Muscle of back (tissue), 11 donors: ENCODE results near the gene CMTM5. TPM values are rescaled to one million over a fixed set of nuclear protein-coding genes. Genes with fewer than 3 reads are reported as not detected.
A peak's percentile ranks its signal among the peaks of the same experiment; 100 is the strongest.

ENCODE experiments used
- DNase-seq, 3 donors: peaks; one replicate each; pipeline versions ENCODE4 v3.0.0 to v3.0.0-alpha.2; 2013
- polyA plus RNA-seq, 10 donors: library from polyadenylated mRNA; unstranded; fragments of 120-200 nt; gene quantifications; one replicate each; pipeline ENCODE4 v1.2.1, GENCODE V29; 2013; ENCODE audit not compliant: insufficient read length in 10 of 10

CMTM5 gene
- polyA plus RNA-seq, 10 donors, result 0.76 to 3.2 (median 2.1) TPM

DNA sequence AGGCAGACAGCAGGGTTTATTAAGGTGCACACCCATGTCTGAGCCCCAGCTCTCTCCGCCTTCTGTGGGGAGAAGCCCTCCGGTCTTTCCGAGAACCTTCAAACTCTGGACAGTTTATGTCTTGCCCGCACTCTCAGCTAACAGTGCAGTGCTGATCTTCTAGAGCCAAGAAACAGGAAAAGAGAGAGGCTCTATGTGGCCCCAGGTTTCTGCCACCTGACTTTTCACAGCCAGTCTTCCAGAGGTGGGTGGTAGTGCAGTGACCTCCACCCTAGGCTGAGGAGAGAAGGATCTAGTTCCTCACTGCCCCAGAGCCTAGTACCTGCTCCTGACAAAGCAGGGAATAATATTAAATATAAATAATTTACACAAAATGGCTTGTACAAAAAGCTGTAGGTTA lies 20.2 kb upstream of the CMTM5 start:
- DNase-seq, result no peak

DNA sequence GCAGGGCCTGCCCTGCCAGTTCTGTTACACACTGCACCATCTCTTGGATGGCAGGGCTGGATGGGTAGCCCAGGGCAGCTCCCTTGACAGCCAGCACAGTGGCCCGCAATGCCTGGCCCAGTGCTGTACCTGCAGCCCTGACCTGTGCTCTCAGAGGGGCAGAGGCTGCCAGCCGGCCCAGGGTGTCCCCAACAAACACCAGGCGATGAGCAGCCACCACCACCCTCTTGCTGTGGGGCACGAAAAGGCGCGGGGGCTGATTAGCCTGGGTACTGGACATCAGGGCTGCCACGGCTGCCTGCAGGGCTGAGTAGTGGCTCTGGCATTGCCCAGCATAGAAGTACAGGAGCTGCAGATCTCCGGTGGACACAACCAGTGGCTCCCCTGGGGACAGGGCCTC lies 19.6 kb upstream of the CMTM5 start:
- DNase-seq, result no peak

GRCh38 chr14:23358042-23358441 lies 18.8 kb upstream of the CMTM5 start:
- no peak for DNase-seq

- DNase-seq, result no peak
Observed at GRCh38 chr14:23358553-23359166, 18.2 kb upstream of the CMTM5 start.

DNA sequence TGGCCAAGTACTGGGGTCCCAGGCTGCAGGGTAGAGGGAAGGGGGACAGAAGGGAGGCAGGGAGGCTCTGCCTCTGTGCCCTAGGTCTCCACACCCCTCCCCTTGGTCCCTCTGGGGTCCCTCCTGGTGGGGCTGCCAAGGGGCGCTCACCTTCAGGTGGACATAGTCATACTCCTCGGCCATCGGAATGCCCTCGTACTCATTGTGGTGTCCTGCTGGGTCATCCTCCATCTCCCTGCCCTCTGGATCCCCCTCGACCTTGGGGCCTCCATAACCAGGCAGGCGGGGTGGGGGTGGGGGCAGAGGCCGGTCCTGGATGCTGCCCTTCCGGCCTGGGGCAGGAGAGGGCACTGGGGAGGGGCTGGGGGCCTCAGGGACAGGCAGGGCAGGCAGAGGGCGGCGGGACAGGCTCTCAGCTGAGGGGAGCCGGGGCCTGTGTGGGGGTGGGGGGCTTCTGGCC lies 17.6 kb upstream of the CMTM5 start:
- DNase-seq, result no peak

GRCh38 chr14:23359722-23360447 lies 17.0 kb upstream of the CMTM5 start:
- no peak for DNase-seq

DNA sequence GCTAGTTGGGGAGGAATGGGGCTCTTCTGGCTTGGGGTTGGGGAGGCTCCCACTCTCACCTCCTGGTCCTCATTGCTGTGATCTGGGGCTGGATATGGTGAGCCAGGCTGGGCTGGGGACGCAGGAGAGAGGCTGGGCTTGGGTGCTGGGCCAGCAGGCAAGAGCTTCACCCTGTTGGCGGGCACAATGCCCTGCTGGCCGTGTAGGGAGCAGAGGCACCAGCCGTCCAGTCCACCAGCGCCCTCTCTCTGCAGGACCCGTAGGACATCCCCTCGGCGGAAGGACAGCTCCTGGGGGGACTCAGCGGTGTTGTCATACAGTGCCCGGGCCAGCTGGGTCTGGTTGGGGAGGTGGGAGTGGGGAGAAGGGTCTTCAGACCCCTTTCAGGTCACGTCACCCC lies 16.4 kb upstream of the CMTM5 start:
- DNase-seq, result no peak

DNA sequence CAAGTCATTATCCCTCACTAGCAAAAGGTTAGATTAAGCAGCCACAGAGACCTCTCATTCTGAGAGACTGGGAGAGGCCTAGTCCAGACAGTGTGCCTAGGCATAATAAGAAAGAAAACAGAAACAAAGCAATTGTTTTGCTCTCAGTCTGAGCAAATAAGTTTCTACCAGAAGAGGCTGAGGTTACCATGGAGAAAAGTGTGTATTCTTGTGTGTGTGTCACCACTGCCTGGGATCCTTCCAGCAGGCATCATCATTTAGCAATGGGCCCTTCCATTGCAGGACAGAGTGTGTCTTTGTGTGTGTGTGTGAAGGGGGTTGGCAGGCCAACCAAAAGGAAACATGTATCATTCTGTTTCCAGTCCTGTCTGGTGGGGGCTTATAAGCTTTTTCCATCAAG lies 15.5 kb upstream of the CMTM5 start:
- DNase-seq, result no peak

GRCh38 chr14:23361763-23362162 lies 15.1 kb upstream of the CMTM5 start:
- no peak for DNase-seq

DNA sequence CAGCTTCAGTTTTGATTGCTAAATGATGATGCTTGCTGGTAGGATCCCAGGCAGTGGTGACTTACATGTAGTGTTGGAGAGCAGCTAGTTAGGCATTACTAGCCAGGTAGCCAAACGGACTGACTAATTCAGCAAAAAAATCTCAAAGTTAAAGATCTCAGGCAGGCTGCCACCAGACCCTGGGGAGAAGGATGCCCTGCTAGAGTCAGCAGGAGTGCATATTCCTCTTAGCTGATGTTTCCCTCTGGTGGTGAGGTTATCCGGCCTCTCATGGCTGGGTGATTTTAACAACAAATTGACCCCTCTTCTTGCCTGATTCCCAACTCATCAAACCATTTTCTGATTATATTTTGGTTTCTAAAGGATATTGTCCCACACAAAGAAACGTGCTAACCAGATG lies 14.6 kb upstream of the CMTM5 start:
- DNase-seq, result no peak

- peak; percentile 60 to 85 (median 74) for DNase-seq
Observed at GRCh38 chr14:23364164-23365035, 12.4 kb upstream of the CMTM5 start.

- DNase-seq, result peak; percentile 58 to 92 (median 81)
Observed at GRCh38 chr14:23365036-23365731, 11.7 kb upstream of the CMTM5 start, which contains the start of gene EFS. TSS of gene EFS (minus strand) at chr14:23365172. CDS start at chr14:23365025, 147 bp downstream.

GRCh38 chr14:23365732-23366425 lies 11.0 kb upstream of the CMTM5 start:
- peak; percentile 85 to 95 (median 90) for DNase-seq

- DNase-seq, result peak; percentile 68 to 91 (median 71)
Observed at GRCh38 chr14:23366426-23366921, 10.4 kb upstream of the CMTM5 start.

DNA sequence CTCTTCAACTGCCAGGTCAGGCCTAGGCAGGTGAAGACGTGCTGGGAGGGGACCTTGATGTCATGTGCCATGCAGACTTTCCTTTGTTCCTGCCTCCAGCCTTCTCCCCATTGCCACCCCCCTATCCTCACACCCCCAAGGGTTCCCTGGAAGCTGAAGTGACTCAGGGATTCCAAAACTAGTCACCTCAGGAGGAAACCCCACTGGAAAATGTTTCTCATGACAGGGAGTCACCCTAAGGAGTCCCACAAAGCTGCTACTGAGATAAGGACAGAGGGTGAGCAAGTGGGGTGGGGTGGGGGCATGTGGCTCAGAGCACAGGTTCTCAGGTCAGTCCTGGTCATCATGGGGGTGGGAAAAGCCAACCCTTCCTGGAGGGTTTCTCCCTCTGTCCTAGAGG lies 6.6 kb upstream of the CMTM5 start:
- DNase-seq, result no peak

- no peak for DNase-seq
Observed at GRCh38 chr14:23371865-23372264, 5.0 kb upstream of the CMTM5 start.

DNA sequence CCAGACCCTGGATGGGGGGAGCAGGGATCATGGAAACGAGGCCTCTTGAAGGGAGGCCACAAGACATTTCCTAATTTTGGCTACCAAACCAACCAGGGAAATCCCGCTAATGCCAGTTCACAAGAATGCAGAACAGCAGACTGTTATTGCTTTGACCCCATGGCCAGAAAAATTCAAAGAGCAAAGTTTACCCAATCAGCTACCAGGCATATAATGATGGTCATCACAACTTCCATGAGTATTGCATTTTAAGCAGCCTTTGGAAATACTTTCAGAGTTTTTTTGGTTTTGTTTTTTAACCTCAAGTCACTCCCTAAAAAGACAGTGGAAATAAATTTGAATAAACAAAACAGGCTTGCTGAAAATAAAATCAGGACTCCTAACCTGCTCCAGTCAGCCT lies 4.3 kb upstream of the CMTM5 start, which contains the start of gene IL25:
IL25 (plus strand) TSS at position 301 of the 400 bp plus-strand sequence.
- no peak for DNase-seq

DNA sequence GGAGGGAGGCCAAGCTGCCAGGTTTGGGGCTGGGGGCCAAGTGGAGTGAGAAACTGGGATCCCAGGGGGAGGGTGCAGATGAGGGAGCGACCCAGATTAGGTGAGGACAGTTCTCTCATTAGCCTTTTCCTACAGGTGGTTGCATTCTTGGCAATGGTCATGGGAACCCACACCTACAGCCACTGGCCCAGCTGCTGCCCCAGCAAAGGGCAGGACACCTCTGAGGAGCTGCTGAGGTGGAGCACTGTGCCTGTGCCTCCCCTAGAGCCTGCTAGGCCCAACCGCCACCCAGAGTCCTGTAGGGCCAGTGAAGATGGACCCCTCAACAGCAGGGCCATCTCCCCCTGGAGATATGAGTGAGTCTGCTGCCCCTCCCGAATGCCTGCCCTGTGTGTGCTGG lies 3.8 kb upstream of the CMTM5 start:
- no peak for DNase-seq

GRCh38 chr14:23375527-23376251 lies 1.2 kb upstream of the CMTM5 start:
- DNase-seq, result no peak

GRCh38 chr14:23377198-23377550 lies 328 bp downstream of the CMTM5 start:
- DNase-seq, result no peak
